ENCODE data around the gene LHX3. TPM values are rescaled to one million over a fixed set of nuclear protein-coding genes. Genes with fewer than 3 reads are reported as not detected.

LHX3 gene
- total and polyA plus RNA-seq, 8 donors, result not detected

DNA sequence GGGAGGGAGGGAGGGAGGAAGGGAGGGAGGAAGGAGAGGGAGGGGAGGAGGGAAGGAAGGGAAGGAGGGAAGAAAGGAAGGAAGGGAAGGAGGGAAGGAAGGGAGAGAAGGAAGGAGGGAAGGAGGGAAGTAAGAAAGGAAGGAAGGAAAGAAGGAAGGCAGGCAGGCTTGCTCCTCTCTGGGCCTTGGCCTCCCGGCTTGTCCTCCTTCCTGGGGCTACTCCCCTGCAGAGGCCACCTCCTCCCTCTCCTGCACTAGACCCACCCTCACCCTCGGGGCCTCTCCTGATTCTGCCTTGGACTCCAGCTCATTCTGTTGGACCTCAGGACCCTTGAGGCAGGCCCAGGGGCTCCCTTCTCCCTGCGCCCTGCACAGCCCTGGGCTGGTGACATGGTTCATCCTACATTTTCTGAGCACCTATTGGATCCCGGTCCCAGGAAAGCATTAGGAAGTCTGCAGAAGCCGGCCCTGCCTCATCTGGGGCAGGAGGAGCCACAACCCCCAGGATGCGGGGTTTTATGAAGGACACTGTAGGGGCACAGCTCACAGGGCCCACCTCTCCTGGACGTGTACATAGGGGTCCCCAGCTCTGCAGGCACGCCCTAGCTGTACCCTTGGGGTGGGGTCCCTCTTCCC, 23.0 kb downstream of the LHX3 start:
- TF ChIP-seq, protein P1, sequence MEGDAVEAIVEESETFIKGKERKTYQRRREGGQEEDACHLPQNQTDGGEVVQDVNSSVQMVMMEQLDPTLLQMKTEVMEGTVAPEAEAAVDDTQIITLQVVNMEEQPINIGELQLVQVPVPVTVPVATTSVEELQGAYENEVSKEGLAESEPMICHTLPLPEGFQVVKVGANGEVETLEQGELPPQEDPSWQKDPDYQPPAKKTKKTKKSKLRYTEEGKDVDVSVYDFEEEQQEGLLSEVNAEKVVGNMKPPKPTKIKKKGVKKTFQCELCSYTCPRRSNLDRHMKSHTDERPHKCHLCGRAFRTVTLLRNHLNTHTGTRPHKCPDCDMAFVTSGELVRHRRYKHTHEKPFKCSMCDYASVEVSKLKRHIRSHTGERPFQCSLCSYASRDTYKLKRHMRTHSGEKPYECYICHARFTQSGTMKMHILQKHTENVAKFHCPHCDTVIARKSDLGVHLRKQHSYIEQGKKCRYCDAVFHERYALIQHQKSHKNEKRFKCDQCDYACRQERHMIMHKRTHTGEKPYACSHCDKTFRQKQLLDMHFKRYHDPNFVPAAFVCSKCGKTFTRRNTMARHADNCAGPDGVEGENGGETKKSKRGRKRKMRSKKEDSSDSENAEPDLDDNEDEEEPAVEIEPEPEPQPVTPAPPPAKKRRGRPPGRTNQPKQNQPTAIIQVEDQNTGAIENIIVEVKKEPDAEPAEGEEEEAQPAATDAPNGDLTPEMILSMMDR (IDR thresholded peaks at IDR 0.05), result no peak
- Histone ChIP-seq H3K27ac (no peak overlapping the region), H3K9me3 (no peaks in the 10 kb centered on the region), H3K36me3 (no peaks in the 10 kb centered on the region), H3K4me1 (no peaks in the 10 kb centered on the region), H3K27me3 (peaks cover 6 to 83% of the 10 kb centered on the region in 2 donors), H3K4me3 (no peak overlapping the region)
- DNase-seq, result no peak
- intact Hi-C loops (cut with DNase I), result no loop called here
- ATAC-seq, result no peak

DNA sequence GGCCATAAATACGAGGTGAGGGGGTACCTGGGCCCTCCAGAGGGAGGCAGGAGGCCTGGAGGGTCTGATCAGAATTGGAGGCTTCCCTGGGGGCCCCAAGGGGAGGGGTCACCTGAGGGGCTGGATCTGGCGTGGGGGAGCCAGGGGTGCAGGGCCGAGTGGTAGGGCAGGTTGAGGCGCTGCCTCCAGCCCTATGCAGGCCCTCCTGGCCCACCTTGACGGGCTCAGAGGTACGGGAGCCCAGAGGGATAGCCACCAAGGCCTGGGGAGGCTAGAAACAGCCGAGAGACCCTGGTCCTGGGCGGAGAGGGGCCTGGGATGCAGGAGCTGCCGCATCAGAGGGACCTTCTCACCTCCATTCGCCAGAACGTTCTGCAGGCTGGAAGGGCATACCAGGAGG, 24.3 kb downstream of the LHX3 start:
- ATAC-seq (no peak), DNase-seq (no peak)
- Histone ChIP-seq H3K9me3 (no peaks in the 10 kb centered on the region), H3K4me1 (no peaks in the 10 kb centered on the region), H3K36me3 (no peaks in the 10 kb centered on the region), H3K4me3 (no peak overlapping the region), H3K27me3 (peaks cover 2 to 75% of the 10 kb centered on the region in 2 donors), H3K27ac (no peak overlapping the region)
- TF ChIP-seq, protein P1 (IDR thresholded peaks at IDR 0.05), result no peak
- intact Hi-C loops (cut with DNase I), result no loop called here

DNA sequence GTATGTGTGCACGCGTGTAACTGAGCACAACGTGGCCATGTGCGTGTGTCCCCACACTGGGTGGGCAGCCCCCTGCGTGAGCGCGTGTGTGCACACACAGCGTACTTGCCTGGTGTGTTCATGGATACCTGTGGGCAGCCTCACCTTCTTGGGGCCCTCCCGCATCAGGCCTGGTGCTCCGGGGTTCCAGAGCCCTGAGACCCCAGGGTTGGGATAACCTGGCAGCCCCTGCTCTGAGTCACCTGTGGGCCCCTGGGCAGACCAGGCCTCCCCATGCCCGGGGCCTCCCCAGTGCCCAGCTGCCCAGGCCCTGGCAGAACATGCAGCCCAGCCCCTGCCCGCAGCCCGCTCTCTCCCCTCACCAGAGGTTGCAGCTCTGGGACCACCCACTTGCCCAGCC, 25.2 kb downstream of the LHX3 start:
- DNase-seq, result no peak
- no peak overlapping the region for H3K27ac ChIP-seq
- ATAC-seq, result no peak
- TF ChIP-seq, protein P1 (IDR thresholded peaks at IDR 0.05), result no peak
- intact Hi-C loops (cut with DNase I), result no loop called here
- H3K9me3 ChIP-seq, result no peaks in the 10 kb centered on the region
- H3K4me1 ChIP-seq, result no peaks in the 10 kb centered on the region
- no peak overlapping the region for H3K4me3 ChIP-seq
- no peaks in the 10 kb centered on the region for H3K36me3 ChIP-seq
- peaks cover 0 to 67% of the 10 kb centered on the region in 2 donors for H3K27me3 ChIP-seq

DNA sequence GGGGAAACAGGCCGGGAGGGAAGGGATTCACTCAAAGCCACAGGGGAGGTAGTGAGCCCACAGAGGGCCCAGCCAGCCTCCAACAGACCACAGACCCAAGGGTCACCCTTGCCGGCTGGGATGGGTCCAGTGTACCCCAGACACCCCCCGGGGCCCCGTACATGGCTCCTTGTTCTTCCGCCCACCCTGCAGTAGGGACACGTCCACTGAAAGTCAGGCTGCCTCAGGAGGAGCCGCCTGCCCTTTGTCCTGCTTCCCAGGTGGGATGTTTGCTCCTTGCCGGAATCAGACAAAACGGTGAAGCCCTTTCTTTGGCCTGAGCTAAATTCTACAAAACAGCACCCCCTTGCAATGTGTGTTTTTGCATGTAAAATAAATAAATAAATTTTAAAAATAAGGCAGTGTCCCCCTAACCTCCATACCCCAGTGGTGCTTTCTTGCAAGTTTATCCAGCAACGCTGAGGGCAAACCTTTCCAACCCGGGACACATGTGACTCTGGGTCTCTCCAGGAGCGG, 25.8 kb downstream of the LHX3 start:
- H3K36me3 ChIP-seq, result no peaks in the 10 kb centered on the region
- DNase-seq, result no peak
- TF ChIP-seq, protein P1 (IDR thresholded peaks at IDR 0.05), result no peak
- H3K4me1 ChIP-seq, result no peaks in the 10 kb centered on the region
- intact Hi-C loops (cut with DNase I), result no loop called here
- no peaks in the 10 kb centered on the region for H3K9me3 ChIP-seq
- H3K4me3 ChIP-seq, result no peak overlapping the region
- H3K27ac ChIP-seq, result no peak overlapping the region
- H3K27me3 ChIP-seq, result peaks cover 0 to 62% of the 10 kb centered on the region in 2 donors
- ATAC-seq, result no peak

DNA sequence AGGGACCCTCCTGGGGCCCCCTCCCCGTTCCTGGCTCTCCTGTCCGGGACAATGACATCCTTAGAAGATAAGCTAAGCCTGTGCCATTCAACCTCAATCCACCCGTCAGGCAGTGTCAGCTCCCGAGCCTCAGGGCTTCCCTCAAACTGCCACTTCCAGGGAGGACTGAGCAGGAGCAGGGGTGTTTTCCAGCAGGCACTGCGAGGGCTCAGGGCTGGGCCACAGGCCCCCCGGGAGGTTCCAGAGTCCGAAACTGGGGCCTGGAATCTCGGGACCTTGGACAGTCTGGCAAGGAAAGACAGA, 26.2 kb downstream of the LHX3 start:
- Histone ChIP-seq H3K36me3 (no peaks in the 10 kb centered on the region), H3K27me3 (peaks cover 0 to 58% of the 10 kb centered on the region in 2 donors), H3K27ac (no peak overlapping the region), H3K4me1 (no peaks in the 10 kb centered on the region), H3K4me3 (no peak overlapping the region), H3K9me3 (no peaks in the 10 kb centered on the region)
- TF ChIP-seq, protein P1 (IDR thresholded peaks at IDR 0.05), result no peak
- ATAC-seq, result no peak
- intact Hi-C loops (cut with DNase I), result no loop called here
- DNase-seq, result no peak

All from left lung (tissue), 10 donors.